ELR (cell line): ENCODE measurements around the gene NAALADL2.
"Not testable (repeated sequence)": the region's sequence is repeated elsewhere in the genome, so short reads cannot be mapped to it uniquely, and the experiment has no call there.

Source experiments
- DNase-seq: peaks from one replicate; pipeline ENCODE4 v3.0.0-alpha.2; 2015; ENCODE audit warnings: low read depth

NAALADL2 gene

DNA sequence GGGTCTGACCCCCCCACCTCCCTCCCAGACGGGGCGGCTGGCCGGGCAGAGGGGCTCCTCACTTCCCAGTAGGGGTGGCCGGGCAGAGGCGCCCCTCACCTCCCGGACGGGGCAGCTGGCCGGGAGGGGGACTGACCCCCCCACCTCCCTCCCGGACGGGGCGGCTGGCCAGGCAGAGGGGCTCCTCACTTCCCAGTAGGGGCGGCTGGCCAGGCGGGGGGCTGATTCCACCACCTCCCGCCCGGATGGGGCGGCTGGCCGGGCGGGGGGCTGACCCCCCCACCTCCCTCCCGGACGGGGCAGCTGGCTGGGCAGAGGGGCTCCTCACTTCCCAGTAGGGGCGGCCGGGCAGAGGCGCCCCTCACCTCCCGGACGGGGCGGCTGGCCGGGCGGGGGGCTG, 272.7 kb downstream of the NAALADL2 start:
- DNase-seq = not testable (repeated sequence)

DNA sequence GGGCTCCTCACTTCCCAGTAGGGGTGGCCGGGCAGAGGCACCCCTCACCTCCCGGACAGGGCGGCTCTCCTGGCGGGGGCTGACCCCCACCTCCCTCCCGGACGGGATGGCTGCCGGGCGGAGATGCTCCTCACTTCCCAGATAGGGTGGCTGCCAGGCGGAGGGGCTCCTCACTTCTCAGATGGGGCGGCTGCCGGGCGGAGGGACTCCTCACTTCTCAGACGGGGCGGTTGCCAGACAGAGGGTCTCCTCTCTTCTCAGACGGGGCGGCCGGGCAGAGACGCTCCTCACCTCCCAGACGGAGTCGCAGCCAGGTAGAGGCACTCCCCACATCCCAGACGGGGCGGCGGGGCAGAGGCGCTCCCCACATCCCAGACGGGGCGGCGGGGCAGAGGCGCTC, 273.6 kb downstream of the NAALADL2 start:
- not testable (repeated sequence) for DNase-seq

DNA sequence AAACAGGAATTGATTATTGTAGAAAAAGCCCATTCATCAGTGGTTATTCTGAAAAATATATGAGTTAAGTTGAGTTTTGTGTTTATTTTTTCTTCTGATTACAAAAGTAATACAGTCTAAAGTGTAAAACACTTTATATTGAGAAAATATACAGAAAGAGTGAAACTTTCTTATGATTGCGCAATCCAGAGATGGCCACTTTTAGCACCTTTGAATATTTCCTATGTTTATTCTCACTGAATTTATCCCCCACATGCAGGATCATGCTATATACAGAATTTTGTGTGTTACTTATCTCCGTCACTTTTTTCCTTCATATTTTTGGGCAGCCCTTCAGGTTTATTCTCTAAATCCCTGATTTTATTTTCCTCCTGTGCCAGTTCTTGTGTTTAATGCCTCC, 285.2 kb downstream of the NAALADL2 start:
- DNase-seq = no peak

DNA sequence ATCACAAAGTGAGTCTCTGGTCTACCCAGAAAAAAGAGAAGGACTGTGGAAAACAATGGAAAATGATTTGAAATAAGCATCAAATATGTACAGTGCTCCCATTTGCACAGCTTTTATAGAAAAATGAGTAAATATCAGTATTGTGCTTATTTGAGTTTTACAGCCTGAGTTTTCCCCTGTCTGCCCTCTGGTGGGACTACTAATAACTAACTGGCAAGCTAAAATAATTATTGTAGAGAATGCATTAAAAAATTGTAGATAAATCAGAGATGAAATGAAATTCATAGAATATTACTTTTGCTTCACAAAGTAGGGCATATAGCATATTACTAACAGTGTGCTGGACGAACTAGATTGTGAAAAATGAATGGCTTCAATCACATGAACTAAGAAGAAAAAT, 287.1 kb downstream of the NAALADL2 start:
- peak; percentile 48 for DNase-seq

DNA sequence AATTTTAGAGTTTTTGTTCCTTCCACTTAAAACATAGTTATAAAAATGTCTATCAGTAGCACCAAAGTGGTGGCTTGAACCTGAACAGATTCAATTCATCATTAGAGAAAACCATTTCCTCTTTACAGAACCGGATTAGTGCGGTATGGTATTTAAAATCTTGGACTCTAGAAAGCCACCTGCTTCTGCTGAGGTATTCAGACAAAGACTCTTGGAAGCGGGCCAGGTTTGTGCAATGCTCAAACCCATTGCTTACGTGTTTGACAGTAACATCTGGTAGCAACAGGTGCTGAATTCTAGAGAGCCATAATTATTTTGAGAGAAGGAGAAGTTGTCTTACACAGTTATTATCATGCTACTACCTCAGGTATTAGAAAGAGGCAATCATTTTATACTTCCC, 290.5 kb downstream of the NAALADL2 start:
- DNase-seq = no peak

DNA sequence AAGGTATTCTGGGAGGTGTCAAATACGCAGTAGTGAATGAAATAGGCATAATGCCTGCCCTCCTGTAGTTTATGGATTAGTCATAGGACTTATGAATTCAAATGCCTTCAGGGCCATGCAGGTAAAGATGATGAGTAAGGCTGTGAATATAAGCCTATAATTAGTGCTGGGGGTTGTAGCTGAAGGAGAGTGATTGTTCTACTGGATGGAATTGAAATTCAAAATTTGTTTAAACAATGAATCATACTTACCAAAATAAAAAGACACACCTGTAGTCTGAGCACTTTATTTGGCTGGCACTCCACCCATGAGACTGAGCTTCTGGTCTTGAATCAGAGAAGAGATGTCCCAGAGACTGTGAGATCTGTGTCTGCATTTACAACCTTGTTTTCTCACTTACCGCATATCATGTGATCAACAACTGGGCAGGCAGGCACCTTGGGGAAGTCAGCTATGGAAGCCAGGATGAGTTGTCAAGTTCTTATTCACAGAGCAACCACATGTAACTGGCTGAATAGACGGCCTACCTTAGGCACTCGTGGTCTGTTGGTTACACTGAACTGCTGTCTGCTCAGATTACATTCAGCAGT, 291.8 kb downstream of the NAALADL2 start:
- DNase-seq = peak; percentile 17

DNA sequence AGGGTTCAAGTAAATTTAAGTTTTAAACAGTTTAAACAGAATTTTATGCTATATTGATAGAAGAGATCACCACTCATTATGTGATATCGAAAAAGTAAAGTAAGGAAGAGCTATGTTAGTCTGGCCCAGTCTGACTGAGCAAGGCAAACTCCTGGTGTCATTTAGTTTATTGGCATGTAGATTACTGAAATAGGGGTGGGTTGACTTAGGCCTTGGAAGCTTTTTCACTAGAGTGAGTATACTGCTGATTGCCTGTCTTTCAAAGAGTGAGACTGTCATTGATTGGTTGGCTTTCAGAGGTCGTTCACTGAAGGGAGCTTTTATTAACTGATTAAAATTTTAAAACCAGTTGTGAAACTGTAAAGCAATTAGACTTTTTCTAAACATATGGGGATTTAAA, 294.5 kb downstream of the NAALADL2 start:
- no peak for DNase-seq

DNA sequence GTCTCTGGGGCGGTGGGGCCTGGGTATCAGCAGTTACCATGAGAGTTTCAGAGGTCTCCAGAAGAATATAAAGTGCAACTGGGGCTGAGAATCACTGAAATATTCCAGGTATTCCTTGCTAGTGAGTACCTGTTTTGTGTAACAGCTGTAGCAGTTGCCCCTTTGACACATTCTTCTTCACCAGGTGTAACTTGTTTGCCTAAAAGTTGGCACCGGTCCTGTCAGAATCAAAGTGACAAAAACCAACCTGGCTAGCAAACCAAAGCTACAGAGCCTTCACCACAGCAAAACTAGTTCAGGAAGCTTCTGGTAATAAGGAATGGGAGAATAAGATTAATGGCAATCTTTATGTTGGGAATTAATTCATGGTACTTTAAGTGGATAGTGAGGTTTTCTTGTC, 296.0 kb downstream of the NAALADL2 start:
- DNase-seq = no peak

DNA sequence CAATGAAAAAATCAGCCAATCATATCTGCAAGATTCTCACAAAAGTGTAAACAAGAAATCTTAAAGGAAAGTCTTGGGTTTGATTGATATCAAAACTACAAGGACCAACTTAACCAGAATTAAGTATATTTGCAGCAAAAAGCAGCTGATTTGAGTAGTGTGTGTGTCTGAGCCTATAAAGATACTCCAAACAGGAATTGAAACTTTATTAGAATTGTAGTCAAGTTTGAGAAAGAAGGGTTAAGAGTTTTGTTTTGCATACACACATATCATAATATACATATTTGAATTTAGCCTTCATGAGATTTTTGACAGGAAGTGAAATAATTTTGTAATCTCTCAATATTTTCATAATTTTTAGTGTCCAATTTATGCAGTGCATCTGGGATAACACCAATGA, 300.1 kb downstream of the NAALADL2 start:
- DNase-seq = no peak

DNA sequence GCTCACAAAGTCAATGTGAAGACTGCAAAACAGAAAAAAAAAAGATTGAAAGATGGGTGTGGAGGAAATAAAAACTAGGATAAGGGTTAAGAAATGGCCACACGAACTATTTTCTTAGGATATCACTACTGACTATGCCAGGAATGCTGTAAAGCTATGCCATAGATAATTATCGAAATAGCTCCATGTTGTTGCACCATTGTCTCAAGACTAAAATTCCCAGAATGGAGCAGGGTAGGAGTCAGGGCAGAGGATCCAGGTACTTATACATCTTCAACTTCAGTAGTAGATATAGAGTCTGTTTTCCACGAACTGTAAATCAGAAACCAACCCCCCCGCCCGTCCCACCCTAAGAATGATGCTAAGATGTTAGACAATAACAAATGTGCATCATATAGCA, 302.2 kb downstream of the NAALADL2 start:
- DNase-seq = no peak

DNA sequence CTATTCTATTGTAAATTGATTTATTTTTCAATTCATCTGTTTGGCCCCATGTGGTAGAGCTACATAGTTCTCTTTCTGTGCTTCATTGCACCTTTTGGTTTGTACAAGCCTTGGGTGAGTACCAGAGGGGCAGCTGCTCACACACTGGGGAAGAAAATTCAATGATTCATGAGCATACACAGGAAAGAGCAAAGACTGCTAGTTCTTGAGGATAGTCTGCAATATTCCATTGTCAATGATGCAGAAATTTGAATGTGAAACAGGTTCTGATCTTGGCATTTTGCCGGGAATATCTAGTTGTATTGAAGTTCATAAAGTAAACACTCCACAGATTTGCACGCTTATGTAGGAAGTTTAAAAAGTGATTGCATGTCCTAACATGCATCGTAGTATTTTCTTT, 304.6 kb downstream of the NAALADL2 start:
- no peak for DNase-seq

DNA sequence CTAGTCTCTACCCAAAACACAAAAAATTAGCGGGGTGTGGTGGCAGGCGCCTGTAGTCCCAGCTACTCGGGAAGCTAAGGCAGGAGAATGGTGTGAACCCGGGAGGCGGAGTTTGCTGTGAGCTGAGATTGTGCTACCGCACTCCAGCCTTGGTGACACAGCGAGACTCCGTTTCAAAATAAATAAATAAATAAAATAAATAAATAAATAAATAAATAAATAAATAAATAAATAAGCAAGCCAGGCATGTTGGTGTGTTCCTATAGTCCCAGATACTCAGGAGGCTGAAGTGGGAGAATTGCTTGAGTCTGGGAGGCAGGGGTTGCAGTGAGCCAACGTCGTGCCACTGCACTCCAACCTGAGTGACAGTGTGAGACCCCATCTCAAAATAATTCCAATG, 314.0 kb downstream of the NAALADL2 start:
- not testable (repeated sequence) for DNase-seq

DNA sequence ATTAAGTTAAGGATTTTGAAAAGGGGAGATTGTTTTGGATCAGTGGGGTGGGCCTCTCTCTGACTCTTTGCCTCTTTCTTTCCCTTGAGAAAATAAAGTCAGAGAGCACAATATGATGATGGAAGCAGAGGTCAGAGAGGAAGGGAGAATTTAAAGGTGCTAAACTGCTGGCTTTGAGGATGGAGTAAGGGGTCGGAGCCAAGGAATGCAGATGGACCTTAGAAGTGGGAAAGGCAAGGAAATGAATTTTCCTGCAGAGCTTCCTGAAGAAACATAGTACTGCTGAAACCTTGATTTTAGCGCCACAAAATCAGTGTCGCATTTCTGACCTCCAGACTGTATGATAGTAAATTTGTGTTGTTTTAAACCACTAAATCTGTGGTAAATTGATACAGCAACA, 317.4 kb downstream of the NAALADL2 start:
- no peak for DNase-seq

DNA sequence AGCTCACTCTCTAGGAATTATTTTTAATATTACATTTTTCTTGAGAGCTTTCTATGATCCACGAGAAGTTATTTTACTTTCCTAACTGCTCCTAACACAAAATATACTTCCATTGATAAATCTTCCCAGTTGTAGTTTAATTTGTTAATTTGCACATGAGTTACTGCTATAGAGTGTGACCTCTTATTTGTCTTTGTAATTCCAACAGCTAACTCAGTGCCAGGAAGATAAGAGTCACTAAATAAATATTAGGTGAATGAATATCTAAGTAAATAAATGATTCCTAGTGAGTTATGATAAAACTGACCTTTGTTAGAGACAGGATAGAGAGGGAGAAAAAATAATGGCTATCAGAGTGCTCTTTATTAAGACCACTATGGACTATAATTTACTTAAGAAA, 319.9 kb downstream of the NAALADL2 start:
- no peak for DNase-seq

DNA sequence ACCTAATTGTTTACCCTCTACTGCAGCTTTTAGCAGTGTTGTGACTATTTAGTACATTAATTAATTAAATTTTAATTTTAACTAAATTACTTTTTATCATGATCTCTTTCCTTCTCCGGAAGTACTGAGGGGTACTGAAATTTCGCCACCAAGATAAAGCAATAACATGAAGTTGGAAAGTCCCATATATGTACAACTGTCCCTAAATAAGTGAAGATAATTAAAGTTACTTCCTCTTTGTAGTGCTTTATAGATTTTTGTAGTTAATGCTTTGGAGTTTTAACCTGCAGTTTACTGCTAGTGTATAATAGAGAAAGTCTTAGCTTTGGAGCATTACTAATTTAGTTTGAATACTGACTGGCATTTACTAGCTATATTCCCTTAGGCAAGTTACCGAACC, 325.3 kb downstream of the NAALADL2 start:
- DNase-seq = no peak

DNA sequence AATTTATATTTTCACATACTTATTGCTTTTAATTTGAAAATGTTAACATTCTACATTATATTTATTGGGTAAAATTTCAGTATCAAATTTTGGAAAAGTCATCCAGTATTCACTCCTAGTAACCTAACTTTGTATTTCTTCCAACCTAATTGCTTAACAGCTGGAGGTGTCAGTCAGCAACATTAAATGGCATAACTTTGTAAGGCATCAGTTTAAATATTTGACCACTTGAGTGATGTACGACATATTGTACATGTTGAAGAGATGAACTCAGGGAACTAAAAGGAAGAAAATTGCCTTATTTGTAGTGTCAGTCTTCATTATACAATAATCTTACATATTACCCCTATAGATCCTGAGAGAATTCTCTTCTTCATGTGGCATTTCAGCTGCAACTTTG, 326.8 kb downstream of the NAALADL2 start:
- DNase-seq = no peak

DNA sequence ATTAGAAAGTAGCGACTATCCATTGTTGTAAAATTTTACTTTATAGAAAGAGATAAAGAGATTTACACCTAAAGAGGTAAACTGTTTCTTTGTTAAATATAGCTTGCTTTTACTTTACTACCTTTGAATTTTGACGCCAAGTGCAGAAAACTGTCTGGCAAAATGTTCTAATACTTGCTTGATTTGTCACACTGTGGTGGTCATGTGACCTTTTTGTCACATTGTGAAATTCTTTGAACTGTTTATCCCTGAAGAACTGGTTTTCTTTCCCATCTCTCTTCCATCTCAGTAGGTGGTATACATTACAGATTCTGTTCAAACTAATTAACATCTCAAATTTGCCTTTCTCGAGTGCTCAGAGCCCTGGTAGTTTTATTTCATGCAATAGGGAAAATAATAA, 327.4 kb downstream of the NAALADL2 start:
- peak; percentile 6 for DNase-seq

DNA sequence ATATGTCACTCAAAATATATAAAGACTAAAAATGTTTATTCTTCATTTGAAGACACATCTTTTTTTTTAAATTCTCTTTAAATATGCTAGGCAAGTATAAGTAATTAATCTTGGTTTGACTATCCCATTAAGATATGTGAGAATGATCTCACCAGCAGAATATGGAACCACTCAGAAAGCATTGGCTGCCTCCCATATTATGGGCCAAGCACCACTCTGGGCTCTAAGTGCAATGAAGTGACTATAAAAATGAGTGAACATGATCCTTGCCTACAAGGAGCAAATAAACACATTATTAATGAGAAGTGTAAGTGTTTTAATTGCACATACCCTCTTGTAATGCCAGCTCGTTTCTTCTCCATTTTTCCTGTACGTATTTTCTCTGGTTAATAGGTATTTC, 328.5 kb downstream of the NAALADL2 start:
- DNase-seq = no peak

DNA sequence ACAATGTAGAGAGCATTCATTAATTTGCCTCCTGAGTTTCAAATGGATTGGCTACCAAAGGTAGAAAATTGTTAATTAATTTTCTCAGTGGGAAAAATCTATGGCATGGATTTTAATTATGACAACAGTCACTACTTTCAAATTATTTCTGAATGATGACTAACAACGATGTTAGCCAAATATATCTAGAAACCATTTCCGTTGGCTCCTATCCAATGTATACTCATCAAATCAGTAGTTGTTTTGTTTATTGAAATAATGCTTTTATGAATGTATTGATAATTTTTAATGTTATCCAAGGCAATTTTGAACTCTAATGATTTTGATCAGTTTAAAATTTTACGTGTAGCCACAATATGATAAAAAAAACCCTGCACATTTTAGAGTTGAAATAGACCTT, 333.4 kb downstream of the NAALADL2 start:
- DNase-seq = peak; percentile 39

DNA sequence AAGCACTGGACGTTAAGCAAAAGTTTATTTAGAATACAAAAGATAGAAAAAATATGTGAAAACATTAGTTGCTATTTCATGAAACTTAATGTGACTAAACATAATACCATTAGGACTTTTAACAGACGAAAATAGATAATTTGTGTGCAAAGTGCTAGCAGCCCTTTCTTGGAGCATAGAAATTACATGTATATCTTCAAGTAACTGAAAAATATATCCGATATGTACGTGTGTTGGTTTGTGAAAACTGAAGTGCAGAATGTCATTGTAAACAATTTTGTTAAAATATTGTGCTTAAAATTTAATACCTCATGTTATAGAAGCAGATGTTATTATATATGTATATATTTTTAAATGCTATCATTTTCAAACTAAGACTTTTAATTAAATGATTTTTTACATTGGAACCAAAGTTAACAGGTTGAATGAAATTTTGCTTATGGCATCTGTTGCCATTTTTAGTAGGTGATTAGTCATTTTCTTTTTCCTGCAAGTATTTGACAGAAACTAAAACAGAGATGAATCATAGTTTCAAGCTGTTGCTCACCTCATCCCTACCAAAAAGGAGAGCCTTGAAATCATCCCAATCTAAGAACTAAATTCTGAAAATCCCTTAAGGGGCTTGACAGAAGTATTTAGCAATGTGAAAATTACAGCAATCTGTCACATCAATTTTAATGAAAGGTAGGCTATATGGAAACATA, 334.8 kb downstream of the NAALADL2 start:
- DNase-seq = peak; percentile 72

DNA sequence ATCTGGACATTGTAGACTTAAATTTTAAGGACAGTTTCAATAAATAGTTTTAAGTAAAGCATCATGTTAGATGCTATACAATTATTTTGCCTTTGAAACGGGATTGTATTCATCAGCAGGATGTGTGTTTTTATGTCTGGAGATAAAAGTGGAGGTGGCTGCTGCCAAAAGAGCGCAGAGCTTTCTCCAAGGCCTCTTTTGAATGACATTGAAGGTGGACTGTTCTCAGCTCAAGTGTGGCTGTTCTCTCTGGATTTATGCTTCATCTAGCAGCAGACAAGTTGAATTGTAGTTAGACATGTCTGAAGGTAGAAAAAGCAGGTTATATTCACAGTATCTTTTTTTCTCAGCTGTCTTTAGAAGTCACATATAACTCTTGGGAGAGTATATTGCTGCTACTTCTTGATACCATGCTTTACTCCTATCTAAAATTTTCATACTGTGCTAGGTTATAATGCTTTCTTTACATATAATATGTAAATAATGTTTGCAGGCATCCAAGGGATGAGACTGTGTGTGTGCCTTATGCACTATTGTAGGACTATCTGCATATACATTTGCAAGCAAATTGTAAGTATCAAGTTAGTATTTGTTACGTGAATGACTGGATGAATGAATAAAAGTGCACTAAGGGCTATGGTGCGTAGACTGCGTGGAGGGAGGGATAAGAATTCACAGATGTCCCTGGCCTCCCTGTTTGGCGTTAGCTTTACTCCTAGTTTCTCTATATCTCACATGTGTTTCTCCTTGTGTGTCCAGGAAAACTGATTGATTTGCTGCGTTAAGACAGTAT, 340.1 kb downstream of the NAALADL2 start:
- no peak for DNase-seq

DNA sequence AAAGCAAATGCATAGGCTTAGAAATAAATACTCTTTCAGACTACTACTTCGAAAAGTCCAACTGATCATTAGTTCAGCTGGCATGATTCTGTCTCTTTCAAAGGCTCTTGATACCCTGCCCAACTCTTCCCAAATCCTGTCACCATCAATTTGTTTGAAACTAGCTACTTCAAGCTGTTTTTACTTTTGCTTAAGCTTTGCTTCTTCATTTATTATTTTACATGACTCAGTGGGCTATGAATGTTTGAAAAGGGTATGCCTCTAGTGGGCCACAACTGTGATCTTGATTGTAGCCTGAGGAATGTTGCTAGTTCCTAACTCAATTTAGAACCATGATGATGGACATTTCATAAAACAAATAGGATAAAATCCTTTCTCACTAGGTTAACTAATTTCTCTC, 340.8 kb downstream of the NAALADL2 start:
- DNase-seq = peak; percentile 23

DNA sequence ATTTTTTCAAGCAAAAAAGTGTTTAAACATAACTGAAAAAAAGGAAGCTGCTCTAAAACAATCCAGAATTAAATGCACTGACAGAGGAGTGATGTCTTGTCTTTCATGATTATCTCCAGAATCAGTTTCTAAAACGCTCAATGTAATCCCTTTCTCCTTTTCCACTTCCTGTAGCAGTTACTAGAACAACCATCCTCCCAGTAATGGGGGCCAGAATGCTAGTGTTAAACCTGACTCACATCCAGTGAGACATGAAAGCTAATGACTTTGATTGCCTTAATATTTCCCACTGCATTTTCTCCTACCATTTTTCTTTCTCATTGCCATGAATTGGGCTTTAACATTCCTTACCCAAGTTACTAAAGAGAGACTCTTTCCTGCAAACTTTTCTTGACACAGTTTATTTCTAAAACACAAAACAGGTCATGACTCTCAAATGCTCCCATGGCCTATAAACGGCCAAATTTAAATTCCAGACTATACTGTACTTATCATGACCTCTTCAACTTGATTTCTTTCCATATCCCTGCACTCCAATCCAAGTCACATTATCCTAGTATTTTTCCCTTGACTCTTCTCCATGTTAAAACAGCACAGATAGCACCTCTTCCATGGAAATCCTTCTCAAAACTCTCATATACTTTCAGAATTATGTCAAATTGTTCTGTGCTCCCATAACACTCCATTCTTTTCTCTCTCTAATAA, 341.4 kb downstream of the NAALADL2 start:
- DNase-seq = peak; percentile 25
